GM23248 (cell line): Measurements from ENCODE around the gene NAALADL2.

Source experiments
- EZH2 ChIP-seq: fragments of 200-600 bp; sonication (generic); IDR thresholded peaks from 2 replicates; pipeline ENCODE4 v1.6.1; 2018; ENCODE audit warnings: antibody characterized with exemption, mild to moderate bottlenecking; ENCODE audit not compliant: insufficient read depth, poor library complexity, severe bottlenecking
- EZH2phosphoT487 ChIP-seq: fragments of 200-600 bp; sonication (generic); IDR thresholded peaks from 2 replicates; pipeline ENCODE4 v1.6.1; 2018; ENCODE audit warnings: antibody characterized with exemption, moderate library complexity, mild to moderate bottlenecking, low read depth; ENCODE audit not compliant: insufficient read depth

DNA sequence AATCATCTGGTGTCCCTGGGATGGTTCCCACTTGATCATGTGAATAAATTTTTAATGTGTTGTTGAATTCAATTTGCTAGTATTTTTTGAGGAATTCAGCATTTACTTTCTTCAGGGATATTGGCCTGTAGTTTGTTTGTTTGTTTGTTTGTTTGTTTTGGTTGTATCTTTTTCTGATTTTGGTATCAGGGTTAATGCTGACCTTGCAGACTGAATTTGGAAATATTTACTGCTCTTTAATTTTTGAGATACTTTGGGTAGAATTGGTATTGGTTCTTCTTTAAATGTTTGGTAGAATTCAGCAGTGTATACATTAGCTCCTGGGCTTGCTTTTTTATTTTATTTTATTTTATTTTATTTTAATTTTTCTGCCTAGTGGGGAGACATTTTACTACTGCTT is 803.7 kb downstream of the NAALADL2 start:
- TF ChIP-seq EZH2 (no peak), EZH2phosphoT487 (no peak)
